Measurements from ENCODE around the gene CHKA. TPM values are rescaled to one million over a fixed set of nuclear protein-coding genes. Genes with fewer than 3 reads are reported as not detected.

CHKA gene
- total and polyA plus RNA-seq, 2 experiments from 2014 or later, result 37.1 to 94.4 TPM

DNA sequence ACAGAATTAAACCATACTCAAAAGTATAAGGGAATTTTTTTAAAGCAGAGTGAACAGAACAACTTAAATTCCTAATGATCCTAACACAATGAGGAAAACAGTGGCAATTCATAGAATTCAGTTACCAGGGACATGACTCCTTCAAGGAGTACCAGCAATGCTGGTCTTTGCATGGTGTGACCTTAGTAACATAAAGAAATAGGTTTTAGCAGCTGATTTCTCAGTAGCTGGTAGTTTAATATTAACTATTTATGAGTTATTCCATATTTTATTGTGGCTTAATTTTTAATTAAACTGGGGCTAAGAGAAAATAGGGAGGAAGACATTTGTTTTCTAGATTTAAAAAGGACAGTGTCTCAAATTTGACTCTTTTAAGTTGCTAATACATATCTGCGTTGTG, 30.9 kb downstream of the CHKA start (continued):
- TF ChIP-seq, protein P1, sequence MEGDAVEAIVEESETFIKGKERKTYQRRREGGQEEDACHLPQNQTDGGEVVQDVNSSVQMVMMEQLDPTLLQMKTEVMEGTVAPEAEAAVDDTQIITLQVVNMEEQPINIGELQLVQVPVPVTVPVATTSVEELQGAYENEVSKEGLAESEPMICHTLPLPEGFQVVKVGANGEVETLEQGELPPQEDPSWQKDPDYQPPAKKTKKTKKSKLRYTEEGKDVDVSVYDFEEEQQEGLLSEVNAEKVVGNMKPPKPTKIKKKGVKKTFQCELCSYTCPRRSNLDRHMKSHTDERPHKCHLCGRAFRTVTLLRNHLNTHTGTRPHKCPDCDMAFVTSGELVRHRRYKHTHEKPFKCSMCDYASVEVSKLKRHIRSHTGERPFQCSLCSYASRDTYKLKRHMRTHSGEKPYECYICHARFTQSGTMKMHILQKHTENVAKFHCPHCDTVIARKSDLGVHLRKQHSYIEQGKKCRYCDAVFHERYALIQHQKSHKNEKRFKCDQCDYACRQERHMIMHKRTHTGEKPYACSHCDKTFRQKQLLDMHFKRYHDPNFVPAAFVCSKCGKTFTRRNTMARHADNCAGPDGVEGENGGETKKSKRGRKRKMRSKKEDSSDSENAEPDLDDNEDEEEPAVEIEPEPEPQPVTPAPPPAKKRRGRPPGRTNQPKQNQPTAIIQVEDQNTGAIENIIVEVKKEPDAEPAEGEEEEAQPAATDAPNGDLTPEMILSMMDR (conservative IDR thresholded peaks at IDR 0.05; ENCODE audit: low read depth in 2 of 2), result no peak
- no peak for TF ChIP-seq STAT1 (IDR thresholded peaks at IDR 0.05; ENCODE audit: unreplicated experiment)
- no peak for TF ChIP-seq POLR2AphosphoS5 (IDR thresholded peaks at IDR 0.05; ENCODE audit: low read depth)
- no peak for TF ChIP-seq EZH2phosphoT487 (IDR thresholded peaks at IDR 0.05; ENCODE audit: unreplicated experiment)
- TF ChIP-seq ZNF114 (CRISPR knock-in tag; IDR thresholded peaks at IDR 0.05), result no peak

DNA sequence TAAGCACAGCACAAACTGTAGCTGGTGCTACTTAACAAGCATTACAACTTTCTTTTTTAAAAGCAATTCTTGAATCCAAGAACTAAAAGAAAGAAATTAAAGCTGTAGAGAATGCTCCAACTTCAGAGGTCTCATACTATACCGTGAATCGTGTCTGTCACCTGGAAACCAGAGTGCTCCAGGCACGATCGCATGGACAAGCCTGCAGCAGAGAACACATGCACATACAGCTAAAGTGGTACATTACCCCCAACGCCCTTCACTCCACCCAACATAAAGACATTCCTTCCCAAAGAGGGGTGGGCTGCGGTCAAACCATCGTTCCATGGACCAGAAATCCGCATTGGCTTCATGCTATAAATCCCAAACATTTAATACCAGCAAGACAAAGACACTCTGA, 31.5 kb downstream of the CHKA start:
- Histone ChIP-seq H4K20me1 (replicated peaks; ENCODE audit: insufficient read depth) (peaks cover 37% of the 10 kb centered on the region), H3K9me2 (ENCODE audit: insufficient read depth) (no peaks in the 10 kb centered on the region), H3K79me2 (replicated peaks; ENCODE audit: insufficient read depth) (peaks cover 100% of the 10 kb centered on the region), H3K27me3 (ENCODE audit: insufficient read depth) (no peaks in the 10 kb centered on the region), H3K4me2 (no peak overlapping the region), H3K4me3 (no peak overlapping the region), H2AFZ (no peak overlapping the region), H3K27ac (ENCODE audit: low read depth) (0 out of 2 replicates have a peak overlapping the region, but pooled peaks have one; percentile 21), H3K4me1 (ENCODE audit: insufficient read depth) (peaks cover 3% of the 10 kb centered on the region), H3K36me3 (ENCODE audit: insufficient read depth) (peaks cover 4% of the 10 kb centered on the region; the same call in 1 of the 2 replicates), H3F3A (replicated peaks; ENCODE audit: low read depth) (0 out of 2 replicates have a peak, but pooled peaks cover 4% of the 10 kb centered on the region)
- ATAC-seq (no peak), DNase-seq (ENCODE audit: low spot score) (no peak)
- Mint-ChIP-seq H3K27ac (no peak overlapping the region), H3K4me3 (no peak overlapping the region), H3K9me3 (no peaks in the 10 kb centered on the region), H3K27me3 (ENCODE audit: insufficient read depth, low read depth, poor library complexity) (no peaks in the 10 kb centered on the region), H3K36me3 (ENCODE audit: low read depth) (peaks cover 9% of the 10 kb centered on the region; the same call in 1 of the 3 replicates), H3K4me1 (peaks cover 8% of the 10 kb centered on the region)
- TF ChIP-seq, protein P2, sequence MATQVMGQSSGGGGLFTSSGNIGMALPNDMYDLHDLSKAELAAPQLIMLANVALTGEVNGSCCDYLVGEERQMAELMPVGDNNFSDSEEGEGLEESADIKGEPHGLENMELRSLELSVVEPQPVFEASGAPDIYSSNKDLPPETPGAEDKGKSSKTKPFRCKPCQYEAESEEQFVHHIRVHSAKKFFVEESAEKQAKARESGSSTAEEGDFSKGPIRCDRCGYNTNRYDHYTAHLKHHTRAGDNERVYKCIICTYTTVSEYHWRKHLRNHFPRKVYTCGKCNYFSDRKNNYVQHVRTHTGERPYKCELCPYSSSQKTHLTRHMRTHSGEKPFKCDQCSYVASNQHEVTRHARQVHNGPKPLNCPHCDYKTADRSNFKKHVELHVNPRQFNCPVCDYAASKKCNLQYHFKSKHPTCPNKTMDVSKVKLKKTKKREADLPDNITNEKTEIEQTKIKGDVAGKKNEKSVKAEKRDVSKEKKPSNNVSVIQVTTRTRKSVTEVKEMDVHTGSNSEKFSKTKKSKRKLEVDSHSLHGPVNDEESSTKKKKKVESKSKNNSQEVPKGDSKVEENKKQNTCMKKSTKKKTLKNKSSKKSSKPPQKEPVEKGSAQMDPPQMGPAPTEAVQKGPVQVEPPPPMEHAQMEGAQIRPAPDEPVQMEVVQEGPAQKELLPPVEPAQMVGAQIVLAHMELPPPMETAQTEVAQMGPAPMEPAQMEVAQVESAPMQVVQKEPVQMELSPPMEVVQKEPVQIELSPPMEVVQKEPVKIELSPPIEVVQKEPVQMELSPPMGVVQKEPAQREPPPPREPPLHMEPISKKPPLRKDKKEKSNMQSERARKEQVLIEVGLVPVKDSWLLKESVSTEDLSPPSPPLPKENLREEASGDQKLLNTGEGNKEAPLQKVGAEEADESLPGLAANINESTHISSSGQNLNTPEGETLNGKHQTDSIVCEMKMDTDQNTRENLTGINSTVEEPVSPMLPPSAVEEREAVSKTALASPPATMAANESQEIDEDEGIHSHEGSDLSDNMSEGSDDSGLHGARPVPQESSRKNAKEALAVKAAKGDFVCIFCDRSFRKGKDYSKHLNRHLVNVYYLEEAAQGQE (IDR thresholded peaks at IDR 0.05; ENCODE audit: unreplicated experiment), result no peak
- no peak for TF ChIP-seq CREB1 (CRISPR knock-in tag; IDR thresholded peaks at IDR 0.05; ENCODE audit: low read depth)
- no peak for TF ChIP-seq ZNF331 (CRISPR knock-in tag; IDR thresholded peaks at IDR 0.05; ENCODE audit: low read depth)
- TF ChIP-seq, protein P3, sequence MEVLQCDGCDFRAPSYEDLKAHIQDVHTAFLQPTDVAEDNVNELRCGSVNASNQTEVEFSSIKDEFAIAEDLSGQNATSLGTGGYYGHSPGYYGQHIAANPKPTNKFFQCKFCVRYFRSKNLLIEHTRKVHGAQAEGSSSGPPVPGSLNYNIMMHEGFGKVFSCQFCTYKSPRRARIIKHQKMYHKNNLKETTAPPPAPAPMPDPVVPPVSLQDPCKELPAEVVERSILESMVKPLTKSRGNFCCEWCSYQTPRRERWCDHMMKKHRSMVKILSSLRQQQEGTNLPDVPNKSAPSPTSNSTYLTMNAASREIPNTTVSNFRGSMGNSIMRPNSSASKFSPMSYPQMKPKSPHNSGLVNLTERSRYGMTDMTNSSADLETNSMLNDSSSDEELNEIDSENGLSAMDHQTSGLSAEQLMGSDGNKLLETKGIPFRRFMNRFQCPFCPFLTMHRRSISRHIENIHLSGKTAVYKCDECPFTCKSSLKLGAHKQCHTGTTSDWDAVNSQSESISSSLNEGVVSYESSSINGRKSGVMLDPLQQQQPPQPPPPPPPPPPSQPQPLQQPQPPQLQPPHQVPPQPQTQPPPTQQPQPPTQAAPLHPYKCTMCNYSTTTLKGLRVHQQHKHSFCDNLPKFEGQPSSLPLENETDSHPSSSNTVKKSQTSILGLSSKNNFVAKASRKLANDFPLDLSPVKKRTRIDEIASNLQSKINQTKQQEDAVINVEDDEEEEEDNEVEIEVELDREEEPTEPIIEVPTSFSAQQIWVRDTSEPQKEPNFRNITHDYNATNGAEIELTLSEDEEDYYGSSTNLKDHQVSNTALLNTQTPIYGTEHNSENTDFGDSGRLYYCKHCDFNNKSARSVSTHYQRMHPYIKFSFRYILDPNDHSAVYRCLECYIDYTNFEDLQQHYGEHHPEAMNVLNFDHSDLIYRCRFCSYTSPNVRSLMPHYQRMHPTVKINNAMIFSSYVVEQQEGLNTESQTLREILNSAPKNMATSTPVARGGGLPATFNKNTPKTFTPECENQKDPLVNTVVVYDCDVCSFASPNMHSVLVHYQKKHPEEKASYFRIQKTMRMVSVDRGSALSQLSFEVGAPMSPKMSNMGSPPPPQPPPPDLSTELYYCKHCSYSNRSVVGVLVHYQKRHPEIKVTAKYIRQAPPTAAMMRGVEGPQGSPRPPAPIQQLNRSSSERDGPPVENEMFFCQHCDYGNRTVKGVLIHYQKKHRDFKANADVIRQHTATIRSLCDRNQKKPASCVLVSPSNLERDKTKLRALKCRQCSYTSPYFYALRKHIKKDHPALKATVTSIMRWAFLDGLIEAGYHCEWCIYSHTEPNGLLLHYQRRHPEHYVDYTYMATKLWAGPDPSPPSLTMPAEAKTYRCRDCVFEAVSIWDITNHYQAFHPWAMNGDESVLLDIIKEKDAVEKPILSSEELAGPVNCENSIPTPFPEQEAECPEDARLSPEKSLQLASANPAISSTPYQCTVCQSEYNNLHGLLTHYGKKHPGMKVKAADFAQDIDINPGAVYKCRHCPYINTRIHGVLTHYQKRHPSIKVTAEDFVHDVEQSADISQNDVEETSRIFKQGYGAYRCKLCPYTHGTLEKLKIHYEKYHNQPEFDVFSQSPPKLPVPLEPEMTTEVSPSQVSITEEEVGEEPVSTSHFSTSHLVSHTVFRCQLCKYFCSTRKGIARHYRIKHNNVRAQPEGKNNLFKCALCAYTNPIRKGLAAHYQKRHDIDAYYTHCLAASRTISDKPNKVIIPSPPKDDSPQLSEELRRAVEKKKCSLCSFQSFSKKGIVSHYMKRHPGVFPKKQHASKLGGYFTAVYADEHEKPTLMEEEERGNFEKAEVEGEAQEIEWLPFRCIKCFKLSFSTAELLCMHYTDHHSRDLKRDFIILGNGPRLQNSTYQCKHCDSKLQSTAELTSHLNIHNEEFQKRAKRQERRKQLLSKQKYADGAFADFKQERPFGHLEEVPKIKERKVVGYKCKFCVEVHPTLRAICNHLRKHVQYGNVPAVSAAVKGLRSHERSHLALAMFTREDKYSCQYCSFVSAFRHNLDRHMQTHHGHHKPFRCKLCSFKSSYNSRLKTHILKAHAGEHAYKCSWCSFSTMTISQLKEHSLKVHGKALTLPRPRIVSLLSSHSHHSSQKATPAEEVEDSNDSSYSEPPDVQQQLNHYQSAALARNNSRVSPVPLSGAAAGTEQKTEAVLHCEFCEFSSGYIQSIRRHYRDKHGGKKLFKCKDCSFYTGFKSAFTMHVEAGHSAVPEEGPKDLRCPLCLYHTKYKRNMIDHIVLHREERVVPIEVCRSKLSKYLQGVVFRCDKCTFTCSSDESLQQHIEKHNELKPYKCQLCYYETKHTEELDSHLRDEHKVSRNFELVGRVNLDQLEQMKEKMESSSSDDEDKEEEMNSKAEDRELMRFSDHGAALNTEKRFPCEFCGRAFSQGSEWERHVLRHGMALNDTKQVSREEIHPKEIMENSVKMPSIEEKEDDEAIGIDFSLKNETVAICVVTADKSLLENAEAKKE (CRISPR knock-in tag; IDR thresholded peaks at IDR 0.05), result no peak
- TF ChIP-seq, protein P1 (conservative IDR thresholded peaks at IDR 0.05; ENCODE audit: low read depth in 2 of 2), result no peak
- no peak for TF ChIP-seq ZNF114 (CRISPR knock-in tag; IDR thresholded peaks at IDR 0.05)
- TF ChIP-seq JUNB (IDR thresholded peaks at IDR 0.05; ENCODE audit: unreplicated experiment), result no peak
